SK-N-DZ (cell line): ENCODE data around the gene CRYGS.

Experiments used
- DNase-seq: peaks from one replicate; pipeline ENCODE4 v3.0.0-alpha.2; 2015; ENCODE audit warnings: low spot score

CRYGS gene

DNA sequence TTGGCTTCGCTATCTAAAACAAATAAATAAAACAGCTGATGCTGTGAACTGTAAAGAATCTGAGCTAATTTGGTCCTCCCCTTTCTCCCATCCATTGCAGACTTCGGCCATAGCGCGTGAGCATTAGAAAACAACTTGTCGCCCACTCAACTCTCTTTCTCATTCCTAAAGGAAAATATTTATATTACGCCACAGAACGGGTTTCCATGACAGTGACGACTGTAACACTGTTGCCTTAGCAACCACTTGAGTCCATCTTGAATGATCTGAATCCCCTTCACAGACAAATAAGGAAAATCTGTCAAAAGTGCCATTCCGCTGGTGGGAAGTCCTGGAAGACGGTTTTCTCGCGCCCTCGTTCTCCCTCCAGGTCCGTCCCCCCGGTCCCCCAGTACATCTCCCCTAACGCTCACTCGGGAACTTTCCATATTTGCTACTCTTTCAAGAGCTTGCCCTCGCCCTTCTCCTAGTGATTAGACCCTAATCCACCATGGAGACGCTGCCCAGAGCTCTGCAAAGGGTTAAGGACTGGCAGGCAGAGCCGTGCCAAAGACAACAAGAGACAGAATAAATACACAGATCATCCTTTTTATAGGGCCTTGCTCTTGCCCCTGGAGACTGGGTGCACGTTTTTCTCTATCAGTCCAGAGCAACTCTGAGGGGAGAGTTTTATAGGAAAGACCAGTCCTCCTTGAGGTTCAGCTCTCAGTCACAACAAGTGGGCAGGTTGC lies 50.5 kb downstream of the CRYGS start:
- no peak for DNase-seq

DNA sequence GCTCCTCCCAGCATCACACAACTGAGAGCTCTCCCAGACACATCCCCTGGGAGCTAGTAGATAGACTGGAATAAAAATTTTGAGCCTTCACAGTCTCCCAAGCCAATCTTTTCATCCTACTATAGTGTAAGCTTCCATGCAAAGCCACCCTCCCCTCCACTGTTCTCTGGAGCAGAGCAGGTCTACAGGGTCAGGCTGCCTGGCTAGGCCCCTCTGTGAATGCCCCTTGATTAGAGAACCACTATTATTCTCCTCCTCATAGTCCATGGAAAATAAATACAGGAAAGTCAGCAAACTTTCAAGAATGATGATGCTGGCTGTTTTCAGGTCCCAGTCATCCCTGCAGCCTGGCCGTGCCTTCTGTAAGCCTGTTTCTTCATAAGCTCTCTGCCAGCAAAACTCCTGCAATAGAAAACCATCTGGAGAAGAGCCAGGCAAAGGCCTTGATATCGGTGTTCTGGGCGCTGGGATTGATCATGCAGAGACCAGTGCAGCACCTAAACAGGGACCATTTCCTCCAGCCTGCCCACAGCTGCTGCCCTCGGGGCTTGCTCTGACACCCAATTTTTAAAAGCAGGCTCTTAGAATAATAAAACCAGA lies 51.7 kb downstream of the CRYGS start:
- no peak for DNase-seq

DNA sequence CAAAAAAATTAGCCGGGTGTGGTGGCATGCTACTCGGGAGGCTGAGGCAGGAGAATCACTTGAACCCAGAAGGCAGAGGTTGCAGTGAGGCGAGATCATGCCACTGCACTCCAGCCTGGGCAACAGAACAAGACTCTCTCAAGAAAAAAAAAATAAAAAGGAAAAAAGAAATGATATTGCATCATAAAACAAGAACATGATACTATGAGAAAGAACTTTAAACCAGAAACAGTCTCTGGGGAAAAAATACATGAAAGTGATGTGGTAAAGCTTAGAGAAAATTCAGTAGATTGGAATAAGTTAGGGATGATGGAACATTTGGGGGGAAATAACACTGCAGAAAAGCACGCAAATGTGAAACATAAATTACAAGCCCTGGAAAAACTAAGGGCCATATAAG lies 54.7 kb downstream of the CRYGS start:
- no peak for DNase-seq
